HCT116 (cell line): Measurements from ENCODE around the gene DIPK2B. TPM values are rescaled to one million over a fixed set of nuclear protein-coding genes. Genes with fewer than 3 reads are reported as not detected.

Experiments
- ATAC-seq: fragments of 200-7000 bp; cut with Tn5 transposase; 2 replicates; pipeline ENCODE4 v1.9.1; 2020; ENCODE audit warnings: mild to moderate bottlenecking, moderate library complexity
- BruUV-seq: library from RNA; stranded (reverse); fragments of 400-500 nt; replicated peaks from 2 replicates; lab custom pipeline; 2021; lab: Mats Ljungman, UMichigan
- CTCF ChIA-PET: fragments of 300-600 bp; sonication (Branson Sonifier 250); formaldehyde crosslinking; loops from one replicate; lab custom pipeline; 2021; ENCODE audit warnings: antibody characterized with exemption; lab: Charles Lee
- POLR2A ChIA-PET: fragments of 300-600, 350-600 bp; sonication (Branson Sonifier 250); formaldehyde crosslinking; loops from one replicate; lab custom pipeline; 2021; ENCODE audit warnings: antibody characterized with exemption; lab: Charles Lee
- RAD21 ChIA-PET, 2 experiments: fragments of 300-600 bp; sonication (Branson Sonifier 250); formaldehyde crosslinking; loops; one replicate each; lab custom pipeline; 2023; ENCODE audit warnings: low total read pairs in 2 of 2; ENCODE audit not compliant: uncharacterized antibody in 2 of 2, unreplicated experiment in 2 of 2, low non-redundant PET in 1 of 2; lab: Charles Lee
- DNase-seq: peaks from one replicate; pipeline ENCODE4 v3.0.0-alpha.2; 2010; ENCODE audit warnings: low read depth, low spot score
- H2AFZ ChIP-seq: fragments of 200-600 bp; shearing (Covaris generic), sonication (generic); 2 replicates; pipeline ENCODE4 v1.6.1; 2017; ENCODE audit warnings: low read depth, mixed run types, mixed read lengths, antibody characterized with exemption, low read length; ENCODE audit not compliant: poor library complexity, severe bottlenecking
- H3K27ac ChIP-seq: 2 replicates; pipeline ENCODE4 v1.5.1; 2012; ENCODE audit warnings: low read depth, low read length
- H3K27me3 ChIP-seq: fragments of 200-600 bp; sonication (generic); 2 replicates; pipeline ENCODE4 v1.6.1; 2016; ENCODE audit warnings: mixed run types, low read length, mixed read lengths; ENCODE audit not compliant: insufficient read depth
- H3K36me3 ChIP-seq, 2 experiments: fragments of 200-500 bp in 1 of 2; fragments of 200-600 bp in 1 of 2; sonication (Bioruptor generic) in 1 of 2; sonication (generic) in 1 of 2; 2 replicates each; pipeline versions ENCODE4 v1.5.1 to v1.6.1; 2014 to 2016; ENCODE audit warnings: low read length in 2 of 2, inconsistent platforms in 1 of 2, mixed read lengths in 1 of 2, mixed run types in 1 of 2; ENCODE audit not compliant: insufficient read depth in 2 of 2, control insufficient read depth in 1 of 2
- H3K4me1 ChIP-seq, 2 experiments: fragments of 200-600 bp in 1 of 2; sonication (generic) in 1 of 2; 2 replicates each; pipeline versions ENCODE4 v1.5.1 to v1.6.1; 2012 to 2017; ENCODE audit warnings: low read length in 2 of 2, inconsistent platforms in 1 of 2, mild to moderate bottlenecking in 1 of 2, mixed read lengths in 1 of 2, mixed run types in 1 of 2, moderate library complexity in 1 of 2; ENCODE audit not compliant: insufficient read depth in 2 of 2, control insufficient read depth in 1 of 2
- H3K4me2 ChIP-seq: fragments of 200-600 bp; sonication (generic); 2 replicates; pipeline ENCODE4 v1.6.1; 2017; ENCODE audit warnings: mixed run types, low read length, mixed read lengths
- H3K4me3 ChIP-seq, 2 experiments: fragments of 200-600 bp in 1 of 2; sonication (generic) in 1 of 2; replicated peaks in 1 of 2; 2 replicates each; pipeline ENCODE4 v1.5.1; 2011 to 2016; ENCODE audit warnings: low read length in 2 of 2, control low read depth in 1 of 2, low read depth in 1 of 2, mild to moderate bottlenecking in 1 of 2, mixed read lengths in 1 of 2, mixed run types in 1 of 2
- H3K79me2 ChIP-seq: fragments of 200-600 bp; sonication (generic); 2 replicates; pipeline ENCODE4 v1.6.1; 2017; ENCODE audit warnings: mild to moderate bottlenecking, mixed run types, low read length, moderate library complexity, mixed read lengths; ENCODE audit not compliant: insufficient read depth
- H3K9ac ChIP-seq: fragments of 200-600 bp; sonication (generic); 2 replicates; pipeline ENCODE4 v1.6.1; 2016; ENCODE audit warnings: low read length, mixed read lengths
- H3K9me2 ChIP-seq: fragments of 200-600 bp; sonication (generic), shearing (Covaris generic); 2 replicates; pipeline ENCODE4 v1.6.1; 2017; ENCODE audit warnings: mixed run types, mild to moderate bottlenecking, moderate library complexity; ENCODE audit not compliant: insufficient read depth
- H3K9me3 ChIP-seq, 2 experiments: fragments of 200-500 bp in 1 of 2; fragments of 200-600 bp in 1 of 2; sonication (Bioruptor generic) in 1 of 2; sonication (generic) in 1 of 2; 2 replicates each; pipeline ENCODE4 v1.6.1; 2014 to 2017; ENCODE audit warnings: low read length in 2 of 2, mixed read lengths in 2 of 2, inconsistent platforms in 1 of 2, low read depth in 1 of 2, mild to moderate bottlenecking in 1 of 2, mixed run types in 1 of 2, moderate library complexity in 1 of 2; ENCODE audit not compliant: control insufficient read depth in 1 of 2, insufficient read depth in 1 of 2
- H4K20me1 ChIP-seq: fragments of 200-600 bp; sonication (generic), shearing (Covaris generic); 2 replicates; pipeline ENCODE4 v1.6.1; 2017; ENCODE audit warnings: mixed run types, mild to moderate bottlenecking, moderate library complexity; ENCODE audit not compliant: insufficient read depth
- CEBPB ChIP-seq: IDR thresholded peaks from 2 replicates; pipeline ENCODE4 v1.6.1; 2012; ENCODE audit warnings: low read depth
- CTCF ChIP-seq, 3 experiments: fragments of 200-600 bp in 1 of 3; sonication (generic) in 1 of 3; IDR thresholded peaks in 2 of 3; conservative IDR thresholded peaks in 1 of 3; 2 replicates each; pipeline ENCODE4 v1.5.1; 2012 to 2017; ENCODE audit warnings: low read depth in 2 of 3, low read length in 2 of 3, antibody characterized with exemption in 1 of 3, borderline replicate concordance in 1 of 3, control low read depth in 1 of 3, mild to moderate bottlenecking in 1 of 3, mixed read lengths in 1 of 3, mixed run types in 1 of 3, moderate library complexity in 1 of 3; ENCODE audit not compliant: insufficient read depth in 1 of 3
- EGR1 ChIP-seq: IDR thresholded peaks from 2 replicates; pipeline ENCODE4 v1.6.1; 2012; ENCODE audit warnings: low read depth
- ELF1 ChIP-seq: IDR thresholded peaks from 2 replicates; pipeline ENCODE4 v1.6.1; 2012; ENCODE audit warnings: low read depth, borderline replicate concordance
- EZH2 ChIP-seq: fragments of 200-600 bp; sonication (generic); IDR thresholded peaks from 2 replicates; pipeline ENCODE4 v1.6.1; 2017; ENCODE audit warnings: antibody characterized with exemption, mixed run types
- EZH2phosphoT487 ChIP-seq: fragments of 200-600 bp; IDR thresholded peaks from 2 replicates; pipeline ENCODE4 v1.6.1; 2018; ENCODE audit warnings: antibody characterized with exemption, borderline replicate concordance
- FOSL1 ChIP-seq: IDR thresholded peaks from 2 replicates; pipeline ENCODE4 v1.6.1; 2012; ENCODE audit warnings: low read depth
- JUND ChIP-seq: IDR thresholded peaks from 2 replicates; pipeline ENCODE4 v1.6.1; 2012
- POLR2A ChIP-seq: IDR thresholded peaks from 2 replicates; pipeline ENCODE4 v1.7.0; 2011; ENCODE audit warnings: borderline replicate concordance; ENCODE audit not compliant: insufficient read depth, insufficient read length; ENCODE audit errors: extremely low read depth
- REST ChIP-seq: IDR thresholded peaks from 2 replicates; pipeline ENCODE4 v1.6.1; 2012; ENCODE audit warnings: low read depth
- SIN3A ChIP-seq: IDR thresholded peaks from 2 replicates; pipeline ENCODE4 v1.6.1; 2012; ENCODE audit warnings: low read depth
- SP1 ChIP-seq: IDR thresholded peaks from 2 replicates; pipeline ENCODE4 v1.6.1; 2012; ENCODE audit warnings: low read depth
- SRF ChIP-seq: IDR thresholded peaks from 2 replicates; pipeline ENCODE4 v1.6.1; 2012; ENCODE audit warnings: low read depth
- TCF7L2 ChIP-seq: IDR thresholded peaks from 2 replicates; pipeline ENCODE4 v1.7.0; 2011; ENCODE audit warnings: borderline replicate concordance, inconsistent platforms; ENCODE audit not compliant: insufficient read depth, insufficient read length; ENCODE audit errors: extremely low read depth
- intact Hi-C: fragments of 100-400 bp; cut with micrococcal nuclease; formaldehyde crosslinking; loops from 2 replicates; pipeline ENCODE4 v1.10.0; 2022
- total RNA-seq: library from RNA; stranded (reverse); gene quantifications from one replicate; pipeline ENCODE4 v1.2.1, GENCODE V29; 2021; ENCODE audit not compliant: unreplicated experiment

The DIPK2B gene
- total RNA-seq, 1 experiment from 2014 or later = not detected

GRCh38 chrX:45238489-45238888 lies 37.8 kb upstream of the DIPK2B start:
- intact Hi-C loops = no loop called here
- H3K36me3 ChIP-seq = no peaks in the 10 kb centered on the region
- ChIA-PET CTCF (no interaction called here), POLR2A (no interaction called here)
- DNase-seq = no peak
- no peak overlapping the region for H3K27ac ChIP-seq
- no peak overlapping the region for H3K9ac ChIP-seq
- no peak overlapping the region for H3K4me2 ChIP-seq
- H3K4me3 ChIP-seq = no peak overlapping the region
- no peaks in the 10 kb centered on the region for H3K27me3 ChIP-seq
- H3K9me3 ChIP-seq = no peaks in the 10 kb centered on the region
- H2AFZ ChIP-seq = no peak overlapping the region
- TF ChIP-seq POLR2A (no peak), CEBPB (no peak), CTCF (IDR thresholded peaks at IDR 0.05 in 2 of 3, conservative IDR thresholded peaks at IDR 0.05 in 1 of 3; ENCODE audit: borderline replicate concordance in 1 of 3, insufficient read depth in 1 of 3, low read depth in 2 of 3, low read length in 2 of 3) (no peak), FOSL1 (no peak), TCF7L2 (no peak), EGR1 (no peak), SP1 (no peak), REST (no peak), EZH2phosphoT487 (no peak), EZH2 (no peak), ELF1 (no peak), JUND (no peak), SRF (no peak), SIN3A (no peak)
- TF ChIP-seq, all 23 proteins: peak for 0
- RAD21 ChIA-PET = no interaction called here
- no TSS peak for BruUV-seq
- no peaks in the 10 kb centered on the region for H3K9me2 ChIP-seq
- H3K4me1 ChIP-seq = no peaks in the 10 kb centered on the region
- H3K79me2 ChIP-seq = no peaks in the 10 kb centered on the region
- ATAC-seq = no peak
- H4K20me1 ChIP-seq = no peaks in the 10 kb centered on the region
